HepG2 (cell line): ENCODE data around the gene JAZF1. TPM values are rescaled to one million over a fixed set of nuclear protein-coding genes. Genes with fewer than 3 reads are reported as not detected.

ENCODE experiments used
- ATAC-seq: fragments of 200-7000 bp; cut with Tn5 transposase; 3 replicates; pipeline ENCODE4 v1.9.1; 2020; ENCODE audit warnings: mild to moderate bottlenecking, moderate library complexity
- BruUV-seq: library from RNA; stranded (reverse); fragments of 400-500 nt; replicated peaks from 2 replicates; lab custom pipeline; 2021; lab: Mats Ljungman, UMichigan
- CTCF ChIA-PET: fragments of 300-600 bp; formaldehyde crosslinking; extraction: SDS; loops from one replicate; lab custom pipeline; 2021; ENCODE audit warnings: low total read pairs, inconsistent platforms, low intra/inter-chr PET ratio; lab: Yijun Ruan, JAX
- POLR2A ChIA-PET: fragments of 350-600 bp; sonication (Branson Sonifier 250); formaldehyde crosslinking; loops from one replicate; lab custom pipeline; 2020; ENCODE audit warnings: antibody characterized with exemption, inconsistent platforms; lab: Yijun Ruan, JAX
- DNase-seq: peaks from one replicate; pipeline ENCODE4 v3.0.0-alpha.2; 2015; ENCODE audit warnings: low spot score
- FAIRE-seq: peaks from 3 replicates; lab custom pipeline; 2011; peaks lifted over from hg19 to GRCh38; lab: Jason Lieb, UNC
- H2AFZ ChIP-seq: one replicate; pipeline ENCODE4 v1.6.1; 2011; ENCODE audit warnings: low read length, inconsistent platforms
- H3K27ac ChIP-seq: fragments of 300-600 bp; 3 replicates; pipeline ENCODE4 v1.8.0; 2011; ENCODE audit warnings: mixed run types, mild to moderate bottlenecking, mixed read lengths, low read length, inconsistent platforms; ENCODE audit not compliant: insufficient read depth; ENCODE audit errors: extremely low read length
- H3K27me3 ChIP-seq, 2 experiments: fragments of 200-600 bp in 1 of 2; 2 replicates in 1 of 2; 3 replicates in 1 of 2; pipeline versions ENCODE4 v1.6.0 to v1.8.0; 2011; ENCODE audit warnings: low read length in 2 of 2, mild to moderate bottlenecking in 2 of 2, moderate library complexity in 2 of 2, inconsistent platforms in 1 of 2; ENCODE audit not compliant: insufficient read depth in 2 of 2, control insufficient read depth in 1 of 2
- H3K36me3 ChIP-seq, 2 experiments: fragments of 200-600 bp in 1 of 2; replicated peaks in 1 of 2; 2 replicates in 1 of 2; 3 replicates in 1 of 2; pipeline versions ENCODE4 v1.5.1 to v1.8.0; 2011; ENCODE audit warnings: low read length in 2 of 2, inconsistent platforms in 1 of 2; ENCODE audit not compliant: insufficient read depth in 2 of 2, control insufficient read depth in 1 of 2
- H3K4me1 ChIP-seq: 2 replicates; pipeline ENCODE4 v1.5.1; 2012; ENCODE audit warnings: low read length, inconsistent platforms; ENCODE audit not compliant: insufficient read depth
- H3K4me2 ChIP-seq: 2 replicates; pipeline ENCODE4 v1.6.0; 2011; ENCODE audit warnings: low read depth, low read length, inconsistent platforms
- H3K4me3 ChIP-seq, 3 experiments: fragments of 200-600 bp in 1 of 3; sonication (generic), shearing (Covaris generic) in 1 of 3; replicated peaks in 1 of 3; 2 replicates each; pipeline ENCODE4 v1.5.1; 2011 to 2016; ENCODE audit warnings: low read length in 3 of 3, inconsistent platforms in 2 of 3, low read depth in 2 of 3, mild to moderate bottlenecking in 2 of 3, control low read depth in 1 of 3, mixed read lengths in 1 of 3; ENCODE audit not compliant: insufficient read depth in 1 of 3
- H3K79me2 ChIP-seq: one replicate; pipeline ENCODE4 v1.6.1; 2011; ENCODE audit warnings: low read length, inconsistent platforms; ENCODE audit not compliant: insufficient read depth
- H3K9ac ChIP-seq: 2 replicates; pipeline ENCODE4 v1.6.0; 2011; ENCODE audit warnings: mild to moderate bottlenecking, low read depth, low read length, inconsistent platforms; ENCODE audit not compliant: insufficient read depth
- H3K9me3 ChIP-seq: 2 replicates; pipeline ENCODE4 v1.5.1; 2012; ENCODE audit warnings: mild to moderate bottlenecking, low read length
- H4K20me1 ChIP-seq: 2 replicates; pipeline ENCODE4 v1.6.0; 2011; ENCODE audit warnings: inconsistent platforms, mild to moderate bottlenecking, low read length, moderate library complexity; ENCODE audit not compliant: insufficient read depth
- DRAP1 ChIP-seq: IDR thresholded peaks from 2 replicates; pipeline ENCODE4 v1.6.1; 2016; ENCODE audit warnings: missing genetic modification reagents, missing compliant biosample characterization
- E2F1 ChIP-seq: sonication (generic); formaldehyde crosslinking; IDR thresholded peaks from 2 replicates; pipeline ENCODE4 v1.5.0; 2020; ENCODE audit warnings: missing genetic modification reagents
- GABPA ChIP-seq, 2 experiments: IDR thresholded peaks; 2 replicates each; pipeline ENCODE4 v1.6.1; 2011 to 2016; ENCODE audit warnings: low read depth in 2 of 2, low read length in 1 of 2, missing biosample characterization in 1 of 2, missing genetic modification characterization in 1 of 2
- MED13 ChIP-seq: sonication (generic); formaldehyde crosslinking; IDR thresholded peaks from 2 replicates; pipeline ENCODE4 v1.5.0; 2020; ENCODE audit warnings: missing genetic modification reagents
- NCOA1 ChIP-seq: sonication (generic); formaldehyde crosslinking; IDR thresholded peaks from 2 replicates; pipeline ENCODE4 v1.9.0; 2021; ENCODE audit warnings: missing genetic modification reagents
- TEAD2 ChIP-seq: sonication (generic); formaldehyde crosslinking; IDR thresholded peaks from 2 replicates; pipeline ENCODE4 v1.9.0; 2021; ENCODE audit warnings: missing genetic modification reagents
- ZMAT3 ChIP-seq: sonication (generic); formaldehyde crosslinking; conservative IDR thresholded peaks from 2 replicates; pipeline ENCODE4 v1.7.0; 2021; ENCODE audit warnings: missing genetic modification reagents
- ZNF275 ChIP-seq: sonication (generic); formaldehyde crosslinking; IDR thresholded peaks from 2 replicates; pipeline ENCODE4 v1.8.0; 2022; ENCODE audit warnings: missing genetic modification reagents, mild to moderate bottlenecking, inconsistent platforms, borderline replicate concordance
- ZNF629 ChIP-seq: sonication (generic); formaldehyde crosslinking; conservative IDR thresholded peaks from 2 replicates; pipeline ENCODE4 v1.5.0; 2020; ENCODE audit warnings: missing genetic modification reagents
- WGBS: methylation state at CpG from one replicate; pipeline ENCODE4 v1.1.6; 2017; ENCODE audit warnings: low lambda C conversion rate; 5-methylcytosine and 5-hydroxymethylcytosine counted together
- in situ Hi-C: cut with HindIII; loops from 2 replicates; pipeline ENCODE4 v1.10.0; 2017; ENCODE audit warnings: low pct_unique_long_range_greater_than_20kb; ENCODE audit not compliant: extremely low pct_ligation_motif_present
- intact Hi-C: fragments of 100-400 bp; cut with micrococcal nuclease; formaldehyde crosslinking; loops from one replicate; pipeline ENCODE4 v1.10.0; 2022; ENCODE audit not compliant: unreplicated experiment
- polyA plus RNA-seq, 8 experiments: library from polyadenylated mRNA; depleted of rRNA in 3 of 8; stranded (reverse) in 7 of 8; unstranded in 1 of 8; fragments of >200 nt; fragmentation: Illumina TruSeq in 4 of 8; extraction: Trizol in 4 of 8; gene quantifications; 2 replicates each; pipeline versions ENCODE4 v1.2.1 to v1.2.3, GENCODE V29; 2011 to 2016; ENCODE audit warnings: low read depth in 4 of 8, missing spikeins in 1 of 8, mixed read lengths in 1 of 8; ENCODE audit not compliant: insufficient read depth in 1 of 8
- total RNA-seq, 5 experiments: library from RNA; depleted of rRNA; stranded (reverse); fragments of >200 nt; fragmentation: Illumina TruSeq; extraction: Trizol; gene quantifications; 2 replicates each; pipeline ENCODE4 v1.2.3, GENCODE V29; 2016; ENCODE audit warnings: low read depth in 1 of 5
- TF ChIP-seq, protein P1 (sequence below): sonication (generic); formaldehyde crosslinking; IDR thresholded peaks from 2 replicates; pipeline ENCODE4 v1.8.0; 2022; ENCODE audit warnings: mild to moderate bottlenecking, missing genetic modification reagents
- TF ChIP-seq, protein P2 (sequence below): sonication (generic); formaldehyde crosslinking; IDR thresholded peaks from 2 replicates; pipeline ENCODE4 v1.4.0; 2020; ENCODE audit warnings: missing genetic modification reagents

Gene JAZF1
- total and polyA plus RNA-seq, 2 of the 13 experiments (the other 11 are each of a cell fraction or from before 2014, with no cell fraction given): not detected

DNA sequence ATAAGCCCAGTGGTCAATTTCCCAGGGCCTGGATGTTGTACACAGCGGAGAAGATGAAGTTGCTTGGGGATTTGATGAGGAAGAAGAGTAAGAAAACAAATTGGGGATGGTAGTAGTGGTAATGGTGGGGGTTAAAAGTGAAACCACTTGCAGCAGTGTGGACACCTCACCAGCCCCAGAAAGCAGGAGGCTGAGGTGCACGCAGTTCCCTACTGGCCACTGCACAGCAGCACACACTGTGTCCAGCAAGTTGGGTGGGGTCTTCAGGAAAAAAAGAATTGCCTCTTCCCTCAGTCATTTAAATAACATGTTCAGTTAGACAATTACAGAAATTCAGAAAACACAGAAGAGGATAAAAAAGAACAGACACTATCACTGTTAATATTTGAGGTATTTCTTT lies 344.1 kb downstream of the JAZF1 start:
- 94% methylated on average over 2 of the region's 2 CpGs for WGBS
- Histone ChIP-seq H3K9ac (no peak overlapping the region), H3K27me3 (peaks cover 1 to 10% of the 10 kb centered on the region in 2 experiments; a peak in 2 of 5 replicates), H3K27ac (no peak overlapping the region), H3K4me1 (no peaks in the 10 kb centered on the region), H4K20me1 (no peaks in the 10 kb centered on the region), H3K4me2 (no peak overlapping the region), H3K79me2 (no peaks in the 10 kb centered on the region), H3K4me3 (no peak overlapping the region), H3K36me3 (no peaks in the 10 kb centered on the region; a peak in 1 of 5 replicates), H3K9me3 (no peaks in the 10 kb centered on the region), H2AFZ (no peak overlapping the region)
- ChIA-PET POLR2A (no interaction called here), CTCF (no interaction called here)
- in situ Hi-C loops: no loop called here
- TF ChIP-seq GABPA (IDR thresholded peaks at IDR 0.05; ENCODE audit: low read depth, low read length): no peak
- no peak for TF ChIP-seq GABPA (CRISPR knock-in tag; IDR thresholded peaks at IDR 0.05; ENCODE audit: low read depth)
- no peak for TF ChIP-seq MED13 (CRISPR knock-in tag)
- BruUV-seq: no TSS peak
- FAIRE-seq (no peak), DNase-seq (no peak), ATAC-seq (peak; percentile 31; the same call in 1 of the 3 replicates)
- intact Hi-C loops: no loop called here

DNA sequence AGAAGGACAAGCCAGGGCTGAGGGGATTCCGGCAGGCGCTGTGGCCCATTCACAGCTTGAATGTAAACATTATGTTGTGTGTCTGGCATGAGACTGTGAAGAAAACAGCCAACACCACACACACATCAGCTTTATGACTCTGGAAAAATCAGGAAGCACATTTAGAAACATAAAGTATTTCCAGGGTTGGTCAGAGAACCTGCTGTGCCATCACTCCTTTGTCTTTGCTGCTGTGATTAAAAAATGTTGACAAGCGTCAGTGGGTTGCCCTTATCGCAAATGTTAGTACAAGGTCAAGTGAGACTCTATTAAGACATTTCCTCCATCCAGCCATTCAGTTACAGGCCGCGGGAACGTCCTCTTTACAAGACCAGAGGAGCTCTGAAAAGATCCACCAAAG lies 345.2 kb downstream of the JAZF1 start:
- H4K20me1 ChIP-seq: no peaks in the 10 kb centered on the region
- no peaks in the 10 kb centered on the region for H3K4me1 ChIP-seq
- intact Hi-C loops (no loop called here), in situ Hi-C loops (no loop called here)
- H3K27me3 ChIP-seq: peaks cover 0 to 1% of the 10 kb centered on the region in 2 experiments; a peak in 1 of 5 replicates
- H3K9me3 ChIP-seq: no peaks in the 10 kb centered on the region
- FAIRE-seq (no peak), ATAC-seq (no peak), DNase-seq (no peak)
- H2AFZ ChIP-seq: no peak overlapping the region
- H3K4me2 ChIP-seq: no peak overlapping the region
- no peak overlapping the region for H3K9ac ChIP-seq
- WGBS: 93% methylated on average over 7 of the region's 7 CpGs
- H3K27ac ChIP-seq: no peak overlapping the region
- no peaks in the 10 kb centered on the region; a peak in 1 of 5 replicates for H3K36me3 ChIP-seq
- no peak overlapping the region for H3K4me3 ChIP-seq
- TF ChIP-seq, protein P1, sequence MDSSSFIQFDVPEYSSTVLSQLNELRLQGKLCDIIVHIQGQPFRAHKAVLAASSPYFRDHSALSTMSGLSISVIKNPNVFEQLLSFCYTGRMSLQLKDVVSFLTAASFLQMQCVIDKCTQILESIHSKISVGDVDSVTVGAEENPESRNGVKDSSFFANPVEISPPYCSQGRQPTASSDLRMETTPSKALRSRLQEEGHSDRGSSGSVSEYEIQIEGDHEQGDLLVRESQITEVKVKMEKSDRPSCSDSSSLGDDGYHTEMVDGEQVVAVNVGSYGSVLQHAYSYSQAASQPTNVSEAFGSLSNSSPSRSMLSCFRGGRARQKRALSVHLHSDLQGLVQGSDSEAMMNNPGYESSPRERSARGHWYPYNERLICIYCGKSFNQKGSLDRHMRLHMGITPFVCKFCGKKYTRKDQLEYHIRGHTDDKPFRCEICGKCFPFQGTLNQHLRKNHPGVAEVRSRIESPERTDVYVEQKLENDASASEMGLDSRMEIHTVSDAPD (CRISPR knock-in tag): no peak
- no peak for TF ChIP-seq TEAD2
- TF ChIP-seq ZMAT3 (CRISPR knock-in tag): no peak
- no peak for TF ChIP-seq ZNF629
- no peak for TF ChIP-seq ZNF275 (CRISPR knock-in tag)
- TF ChIP-seq NCOA1 (CRISPR knock-in tag): no peak
- TF ChIP-seq DRAP1 (CRISPR knock-in tag): no peak
- no peak for TF ChIP-seq E2F1
- TF ChIP-seq, protein P2, sequence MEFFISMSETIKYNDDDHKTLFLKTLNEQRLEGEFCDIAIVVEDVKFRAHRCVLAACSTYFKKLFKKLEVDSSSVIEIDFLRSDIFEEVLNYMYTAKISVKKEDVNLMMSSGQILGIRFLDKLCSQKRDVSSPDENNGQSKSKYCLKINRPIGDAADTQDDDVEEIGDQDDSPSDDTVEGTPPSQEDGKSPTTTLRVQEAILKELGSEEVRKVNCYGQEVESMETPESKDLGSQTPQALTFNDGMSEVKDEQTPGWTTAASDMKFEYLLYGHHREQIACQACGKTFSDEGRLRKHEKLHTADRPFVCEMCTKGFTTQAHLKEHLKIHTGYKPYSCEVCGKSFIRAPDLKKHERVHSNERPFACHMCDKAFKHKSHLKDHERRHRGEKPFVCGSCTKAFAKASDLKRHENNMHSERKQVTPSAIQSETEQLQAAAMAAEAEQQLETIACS (CRISPR knock-in tag): no peak
- ChIA-PET POLR2A (no interaction called here), CTCF (no interaction called here)
- BruUV-seq: no TSS peak
- no peaks in the 10 kb centered on the region for H3K79me2 ChIP-seq
